K562 (cell line): ENCODE data around the gene AP2S1. TPM values are rescaled to one million over a fixed set of nuclear protein-coding genes. Genes with fewer than 3 reads are reported as not detected.

ENCODE experiments used
- ATAC-seq: fragments of 200-7000 bp; cut with Tn5 transposase; 3 replicates; pipeline ENCODE4 v1.9.1; 2020; ENCODE audit warnings: moderate library complexity
- BruUV-seq: library from RNA; stranded (reverse); fragments of 400-500 nt; replicated peaks from 2 replicates; lab custom pipeline; 2021; lab: Mats Ljungman, UMichigan
- CTCF ChIA-PET: fragments of 300-600 bp; formaldehyde crosslinking; extraction: SDS; loops from one replicate; lab custom pipeline; 2021; ENCODE audit warnings: low intra/inter-chr PET ratio; lab: Yijun Ruan, JAX
- POLR2A ChIA-PET: fragments of 300-600, 350-650 bp; sonication (Branson Sonifier 250); formaldehyde crosslinking; extraction: SDS; loops from one replicate; lab custom pipeline; 2021; ENCODE audit warnings: antibody characterized with exemption, inconsistent platforms; lab: Yijun Ruan, JAX
- DNase-seq, 4 experiments: peaks; one replicate each; pipeline versions ENCODE4 v3.0.0 to v3.0.0-alpha.2; 2011 to 2018; ENCODE audit warnings: low spot score in 3 of 4, mixed read lengths in 3 of 4; ENCODE audit errors: extremely low read depth in 1 of 4
- FAIRE-seq: peaks from 2 replicates; lab custom pipeline; 2011; peaks lifted over from hg19 to GRCh38; lab: Jason Lieb, UNC
- H2AFZ ChIP-seq: 2 replicates; pipeline ENCODE4 v1.6.0; 2011; ENCODE audit warnings: low read depth, low read length, control low read depth, inconsistent platforms
- H3K27ac ChIP-seq: fragments of 200-600 bp; 3 replicates; pipeline ENCODE4 v1.8.0; 2011; ENCODE audit warnings: low read depth, mild to moderate bottlenecking, control low read depth, inconsistent platforms, low read length, moderate library complexity, mixed read lengths; ENCODE audit errors: extremely low read depth
- H3K27me3 ChIP-seq, 2 experiments: fragments of 300-600 bp in 1 of 2; 2 replicates in 1 of 2; 3 replicates in 1 of 2; pipeline versions ENCODE4 v1.6.0 to v1.8.0; 2011; ENCODE audit warnings: inconsistent platforms in 2 of 2, low read length in 2 of 2, mild to moderate bottlenecking in 1 of 2, mixed read lengths in 1 of 2, moderate library complexity in 1 of 2; ENCODE audit not compliant: control insufficient read depth in 2 of 2, insufficient read depth in 2 of 2
- H3K36me3 ChIP-seq: fragments of 300-600 bp; 3 replicates; pipeline ENCODE4 v1.8.0; 2011; ENCODE audit warnings: mild to moderate bottlenecking, low read length, inconsistent platforms; ENCODE audit not compliant: control insufficient read depth, insufficient read depth
- H3K4me1 ChIP-seq, 2 experiments: fragments of 200-600 bp in 1 of 2; replicated peaks in 1 of 2; 2 replicates in 1 of 2; 3 replicates in 1 of 2; pipeline versions ENCODE4 v1.5.1 to v1.8.0; 2011; ENCODE audit warnings: inconsistent platforms in 2 of 2, low read length in 2 of 2, mild to moderate bottlenecking in 1 of 2, mixed read lengths in 1 of 2, moderate library complexity in 1 of 2; ENCODE audit not compliant: control insufficient read depth in 2 of 2, insufficient read depth in 2 of 2
- H3K4me2 ChIP-seq: 2 replicates; pipeline ENCODE4 v1.6.1; 2011; ENCODE audit warnings: low read length, control low read depth, inconsistent platforms, mixed read lengths; ENCODE audit not compliant: insufficient read depth
- H3K4me3 ChIP-seq: fragments of 200-600 bp; sonication (generic), shearing (Covaris generic); 2 replicates; pipeline ENCODE4 v1.5.1; 2016; ENCODE audit warnings: control low read depth, inconsistent platforms
- H3K79me2 ChIP-seq: fragments of 200-600 bp; 3 replicates; pipeline ENCODE4 v1.8.0; 2011; ENCODE audit warnings: low read length, inconsistent platforms; ENCODE audit not compliant: control insufficient read depth, insufficient read depth
- H3K9ac ChIP-seq, 2 experiments: 2 replicates each; pipeline versions ENCODE4 v1.6.0 to v1.6.1; 2011; ENCODE audit warnings: low read depth in 2 of 2, low read length in 2 of 2, control low read depth in 1 of 2, inconsistent platforms in 1 of 2, mild to moderate bottlenecking in 1 of 2, mixed read lengths in 1 of 2; ENCODE audit not compliant: insufficient read depth in 1 of 2
- H3K9me1 ChIP-seq: one replicate; pipeline ENCODE4 v1.6.0; 2011; ENCODE audit warnings: inconsistent platforms, mild to moderate bottlenecking, low read length, moderate library complexity; ENCODE audit not compliant: control insufficient read depth, insufficient read depth
- H3K9me3 ChIP-seq: replicated peaks from 2 replicates; pipeline ENCODE4 v1.5.1; 2011; ENCODE audit warnings: low read depth, low read length, inconsistent platforms; ENCODE audit not compliant: control insufficient read depth, insufficient read depth
- H4K20me1 ChIP-seq: replicated peaks from 2 replicates; pipeline ENCODE4 v1.6.1; 2011; ENCODE audit warnings: low read length, inconsistent platforms, mixed read lengths; ENCODE audit not compliant: control insufficient read depth, insufficient read depth
- KDM4B ChIP-seq, 2 experiments: fragments of 450-650 bp in 1 of 2; sonication (generic) in 1 of 2; IDR thresholded peaks; 2 replicates each; pipeline ENCODE4 v1.6.1; 2016 to 2017; ENCODE audit warnings: borderline replicate concordance in 2 of 2, antibody characterized with exemption in 1 of 2, low read depth in 1 of 2, mild to moderate bottlenecking in 1 of 2
- RBM25 ChIP-seq: fragments of 200-400 bp; formaldehyde crosslinking; IDR thresholded peaks from 2 replicates; pipeline ENCODE4 v1.6.1; 2018; ENCODE audit warnings: low read length, low read depth, moderate library complexity; ENCODE audit not compliant: severe bottlenecking
- RNF2 ChIP-seq: sonication (generic); IDR thresholded peaks from 2 replicates; pipeline ENCODE4 v1.6.1; 2016
- STAT5A ChIP-seq: IDR thresholded peaks from 2 replicates; pipeline ENCODE4 v1.6.1; 2012; ENCODE audit warnings: low read length, inconsistent platforms, borderline replicate concordance
- TAF15 ChIP-seq: fragments of 200-400 bp; formaldehyde crosslinking; IDR thresholded peaks from 2 replicates; pipeline ENCODE4 v1.6.1; 2017; ENCODE audit warnings: mild to moderate bottlenecking, low read depth, low read length, moderate library complexity
- WGBS: fragments of 100-300 bp; shearing (Covaris generic); methylation state at CpG from one replicate; pipeline ENCODE4 v1.1.6; 2016; ENCODE audit warnings: low coverage, mixed read lengths; ENCODE audit not compliant: insufficient coverage; ENCODE audit errors: missing lambda C conversion rate; 5-methylcytosine and 5-hydroxymethylcytosine counted together
- in situ Hi-C: fragments of 300-500 bp; cut with MboI; formaldehyde crosslinking; loops from 4 replicates; pipeline ENCODE4 v1.15.0; 2018; ENCODE audit warnings: inconsistent platforms, mixed read lengths
- intact Hi-C: fragments of 100-400 bp; cut with micrococcal nuclease; formaldehyde crosslinking; loops from 2 replicates; pipeline ENCODE4 v1.14.2; 2022
- polyA plus RNA-seq, 8 experiments: library from polyadenylated mRNA; depleted of rRNA in 4 of 8; stranded (reverse) in 5 of 8; unstranded in 3 of 8; fragments of >200 nt; fragmentation: Nextera tagmentation in 2 of 8; fragmentation: Illumina TruSeq in 1 of 8; extraction: Ambion mirVana in 2 of 8; extraction: Trizol in 1 of 8; gene quantifications; 2 replicates each; pipeline versions ENCODE4 v1.2.1 to v1.2.3, GENCODE V29; 2011 to 2014; ENCODE audit warnings: inconsistent platforms in 1 of 8, missing spikeins in 1 of 8
- total RNA-seq, 7 experiments: library from RNA; depleted of rRNA in 6 of 7; stranded (reverse); fragments of >200 nt in 6 of 7; fragmentation: Illumina TruSeq in 2 of 7; extraction: Trizol in 2 of 7; gene quantifications; 2 replicates each; pipeline versions ENCODE4 v1.2.1 to v1.2.3, GENCODE V29; 2011 to 2021; ENCODE audit warnings: low replicate concordance in 1 of 7

The AP2S1 gene
- total and polyA plus RNA-seq, 9 of the 15 experiments (the other 6 are each of a cell fraction or from before 2014, with no cell fraction given): 32.4 to 294 (median 136) TPM

DNA sequence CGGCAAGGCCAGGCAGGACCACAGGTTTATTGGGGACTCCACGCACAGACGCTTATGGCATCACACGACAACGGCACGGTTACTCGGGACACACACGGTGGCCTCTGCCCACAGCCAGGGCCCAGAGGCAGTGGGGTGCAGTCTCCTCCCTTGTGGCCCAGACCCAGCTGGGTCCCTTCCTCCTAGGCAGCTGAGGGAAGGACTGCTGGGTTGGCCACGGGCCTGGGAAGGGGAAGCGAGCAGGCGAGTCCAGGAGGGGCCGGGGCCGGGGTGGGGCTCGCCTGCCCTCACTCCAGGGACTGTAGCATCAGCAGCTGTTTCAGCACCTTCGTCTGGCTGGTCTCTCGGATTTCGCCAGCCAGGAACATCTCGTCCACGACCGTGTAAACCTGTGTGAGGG is 12.5 kb downstream of the AP2S1 start:
- in situ Hi-C loops: no loop called here
- 92% methylated on average over 15 of the region's 20 CpGs for WGBS

DNA sequence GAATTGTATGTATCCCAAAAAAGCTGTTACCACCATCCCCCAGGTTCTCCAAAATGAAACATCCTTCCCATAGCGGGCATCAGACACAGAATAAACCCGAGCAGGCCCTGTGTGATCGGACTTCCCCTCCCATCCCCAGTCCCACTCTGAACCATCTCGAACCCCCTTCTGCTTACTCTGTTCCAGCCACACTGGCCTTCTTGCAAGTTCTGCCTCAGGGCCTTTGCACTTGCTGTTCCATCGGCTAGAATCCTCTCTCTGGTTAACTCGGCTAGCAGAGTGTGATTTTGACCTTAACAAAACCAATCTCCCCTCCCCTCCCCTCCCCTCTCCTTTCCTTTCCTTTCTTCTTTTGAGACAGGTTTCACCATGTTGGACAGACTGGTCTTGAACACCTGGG is 15.7 kb downstream of the AP2S1 start:
- no peak for ATAC-seq
- 77% methylated on average over 3 of the region's 6 CpGs for WGBS
- Histone ChIP-seq H3K9me3 (0 out of 2 replicates have a peak, but pooled peaks cover 2% of the 10 kb centered on the region), H3K4me3 (no peak overlapping the region), H2AFZ (no peak overlapping the region), H3K79me2 (peaks cover 2% of the 10 kb centered on the region; the same call in 1 of the 3 replicates), H3K27ac (no peak overlapping the region), H3K4me1 (peaks cover 0 to 3% of the 10 kb centered on the region in 2 experiments; a peak in 2 of 5 replicates), H3K9ac (no peak overlapping the region), H3K36me3 (peaks cover 30% of the 10 kb centered on the region), H3K9me1 (no peaks in the 10 kb centered on the region), H3K27me3 (no peaks in the 10 kb centered on the region), H4K20me1 (no peaks in the 10 kb centered on the region), H3K4me2 (no peak overlapping the region)
- POLR2A ChIA-PET: interaction anchor here (1.3 to 1.5 kb wide), 2 partner anchors 11 to 50 kb away, joined by 4 read pairs; no protein-coding TSS in a partner anchor
- in situ Hi-C loops (no loop called here), intact Hi-C loops (no loop called here)
- no TSS peak for BruUV-seq
- CTCF ChIA-PET: no interaction called here
- no peak for DNase-seq
- FAIRE-seq: no peak
- TF ChIP-seq KDM4B (IDR thresholded peaks at IDR 0.05; ENCODE audit: borderline replicate concordance in 2 of 2, low read depth in 1 of 2) (no peak), RBM25 (peak; percentile 68), TAF15 (no peak), RNF2 (no peak)
- TF ChIP-seq, all 486 proteins: peak for 1

More for the DNA sequence above, 12.5 kb downstream of the AP2S1 start:
- H3K9me3 ChIP-seq: no peaks in the 10 kb centered on the region
- H3K9ac ChIP-seq: peak overlapping the region in 1 of 2 experiments; percentile 40; a peak in 1 of 4 replicates
- FAIRE-seq: no peak
- no peak overlapping the region for H2AFZ ChIP-seq
- ChIA-PET POLR2A (interaction anchor here (2.3 kb wide), 1 partner anchor 50 kb away, joined by 5 read pairs; the partner anchor contains the start of gene SLC1A5), CTCF (interaction anchor here (1.1 kb wide), 1 partner anchor 81 kb away, joined by 4 read pairs; no protein-coding TSS in a partner anchor)
- H3K4me1 ChIP-seq: peaks cover 19 to 21% of the 10 kb centered on the region in 2 experiments
- no peak overlapping the region for H3K27ac ChIP-seq
- no peak for ATAC-seq
- TF ChIP-seq STAT5A: no peak
- BruUV-seq: TSS peak; percentile 88
- no peak overlapping the region for H3K4me2 ChIP-seq
- H3K4me3 ChIP-seq: no peak overlapping the region
- 0 out of 2 replicates have a peak, but pooled peaks cover 4% of the 10 kb centered on the region for H4K20me1 ChIP-seq
- H3K9me1 ChIP-seq: peaks cover 3% of the 10 kb centered on the region
- H3K36me3 ChIP-seq: peaks cover 54% of the 10 kb centered on the region
- intact Hi-C loops: no loop called here
- DNase-seq: peak in 1 of 4 experiments; percentile 20
- H3K27me3 ChIP-seq: no peaks in the 10 kb centered on the region
- peaks cover 16% of the 10 kb centered on the region for H3K79me2 ChIP-seq
